GM13977 (cell line): ENCODE data around the gene WDR59.

Source experiments
- DNase-seq: peaks from one replicate; pipeline ENCODE4 v3.0.0; 2012; ENCODE audit warnings: low spot score
- in situ Hi-C: fragments of 300-500 bp; cut with MboI; formaldehyde crosslinking; loops from one replicate; pipeline ENCODE4 v1.12.0; 2022; ENCODE audit warnings: low sequenced_read_pairs, low pct_unique_long_range_greater_than_20kb, mixed read lengths, inconsistent platforms; ENCODE audit not compliant: unreplicated experiment
- TF ChIP-seq, protein P1 (sequence below): IDR thresholded peaks from 2 replicates; pipeline ENCODE4 v1.5.1; 2012; ENCODE audit warnings: mild to moderate bottlenecking, control low read depth; ENCODE audit not compliant: insufficient read depth; ENCODE audit errors: extremely low read depth, missing control alignments

The WDR59 gene

DNA sequence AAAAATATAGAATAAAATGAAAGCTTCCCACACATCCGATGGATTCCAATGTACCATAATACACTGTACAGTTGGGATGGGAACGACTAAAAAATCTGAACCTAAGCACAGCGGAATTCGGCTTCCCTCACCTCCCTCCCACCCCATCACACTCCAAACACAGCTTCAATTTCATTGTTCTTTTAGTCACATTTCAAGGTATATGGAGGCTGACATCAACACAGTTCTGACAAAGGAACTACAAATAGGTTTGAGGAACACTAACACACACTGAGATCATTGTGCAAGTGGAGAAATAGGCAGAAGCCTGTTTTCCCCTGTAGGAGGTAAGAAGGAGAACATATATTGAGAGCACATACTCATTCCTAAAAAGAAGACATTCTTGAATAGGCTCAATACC is 85.1 kb downstream of the WDR59 start:
- TF ChIP-seq, protein P1, sequence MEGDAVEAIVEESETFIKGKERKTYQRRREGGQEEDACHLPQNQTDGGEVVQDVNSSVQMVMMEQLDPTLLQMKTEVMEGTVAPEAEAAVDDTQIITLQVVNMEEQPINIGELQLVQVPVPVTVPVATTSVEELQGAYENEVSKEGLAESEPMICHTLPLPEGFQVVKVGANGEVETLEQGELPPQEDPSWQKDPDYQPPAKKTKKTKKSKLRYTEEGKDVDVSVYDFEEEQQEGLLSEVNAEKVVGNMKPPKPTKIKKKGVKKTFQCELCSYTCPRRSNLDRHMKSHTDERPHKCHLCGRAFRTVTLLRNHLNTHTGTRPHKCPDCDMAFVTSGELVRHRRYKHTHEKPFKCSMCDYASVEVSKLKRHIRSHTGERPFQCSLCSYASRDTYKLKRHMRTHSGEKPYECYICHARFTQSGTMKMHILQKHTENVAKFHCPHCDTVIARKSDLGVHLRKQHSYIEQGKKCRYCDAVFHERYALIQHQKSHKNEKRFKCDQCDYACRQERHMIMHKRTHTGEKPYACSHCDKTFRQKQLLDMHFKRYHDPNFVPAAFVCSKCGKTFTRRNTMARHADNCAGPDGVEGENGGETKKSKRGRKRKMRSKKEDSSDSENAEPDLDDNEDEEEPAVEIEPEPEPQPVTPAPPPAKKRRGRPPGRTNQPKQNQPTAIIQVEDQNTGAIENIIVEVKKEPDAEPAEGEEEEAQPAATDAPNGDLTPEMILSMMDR, result no peak
- in situ Hi-C loops, result no loop called here
- DNase-seq, result no peak

DNA sequence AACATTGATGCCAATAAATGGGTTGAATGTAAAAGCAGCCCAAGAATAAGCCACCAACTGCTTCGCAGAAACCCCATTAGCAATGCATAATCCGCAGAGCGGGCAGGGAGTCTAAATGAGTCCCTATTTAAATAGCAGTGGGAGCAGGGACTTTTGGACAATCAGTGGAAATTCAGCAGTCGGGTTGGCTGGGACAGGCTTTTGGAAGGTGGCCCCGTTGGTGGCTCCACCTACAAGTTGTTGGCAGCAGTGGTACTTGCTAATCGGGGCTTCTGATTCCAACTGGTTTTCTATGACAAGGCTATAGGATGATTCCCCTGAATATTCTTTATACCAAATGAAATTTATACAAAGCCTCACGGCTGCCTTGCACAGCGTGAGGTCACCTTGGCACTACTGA is 86.3 kb downstream of the WDR59 start:
- in situ Hi-C loops, result no loop called here
- DNase-seq, result no peak
- TF ChIP-seq, protein P1, result no peak

DNA sequence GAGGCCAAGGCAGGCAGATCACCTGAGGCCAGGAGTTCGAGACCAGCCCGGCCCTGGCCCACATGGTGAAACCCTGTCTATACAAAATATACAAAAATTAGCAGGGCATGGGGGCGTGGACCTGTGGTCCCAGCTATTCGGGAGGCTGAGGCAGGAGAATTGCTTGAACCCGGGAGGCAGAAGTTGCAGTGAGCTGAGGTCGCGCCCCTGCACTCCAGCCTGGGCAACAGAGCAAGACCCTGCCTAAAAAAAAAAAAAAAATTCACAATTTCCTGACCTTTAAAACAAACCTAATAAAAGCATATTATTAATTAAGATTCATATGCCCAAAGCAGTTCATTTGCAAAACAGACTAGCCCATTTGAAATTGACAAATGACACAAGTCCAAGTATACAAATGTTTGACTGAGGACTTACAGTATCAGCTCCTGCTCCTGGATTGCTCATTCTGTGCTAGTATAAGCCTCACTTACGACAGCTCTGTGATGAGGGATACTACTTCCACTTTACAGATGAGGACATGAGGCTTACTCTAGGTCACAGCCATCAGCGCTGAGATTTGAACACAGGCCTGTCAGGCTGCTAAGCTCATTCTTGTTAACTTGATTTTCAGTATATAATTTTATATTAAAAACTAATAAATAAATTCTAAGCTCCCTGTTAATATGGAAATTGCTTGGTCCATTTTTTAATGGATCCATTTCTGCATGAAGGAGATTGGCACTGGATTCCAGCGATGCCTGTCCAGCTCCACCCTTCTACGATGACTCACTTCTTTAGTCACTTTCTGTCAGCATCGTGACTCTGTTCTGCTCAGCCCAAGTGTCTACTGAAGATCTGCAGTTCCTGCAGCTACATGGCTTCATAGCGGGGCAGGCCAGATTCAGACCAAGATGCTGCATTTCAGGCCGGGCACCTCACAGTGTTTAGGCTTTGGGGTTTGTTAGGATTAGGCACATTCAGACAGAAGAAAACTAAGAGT is 88.2 kb downstream of the WDR59 start:
- no peak for DNase-seq
- TF ChIP-seq, protein P1, result no peak

DNA sequence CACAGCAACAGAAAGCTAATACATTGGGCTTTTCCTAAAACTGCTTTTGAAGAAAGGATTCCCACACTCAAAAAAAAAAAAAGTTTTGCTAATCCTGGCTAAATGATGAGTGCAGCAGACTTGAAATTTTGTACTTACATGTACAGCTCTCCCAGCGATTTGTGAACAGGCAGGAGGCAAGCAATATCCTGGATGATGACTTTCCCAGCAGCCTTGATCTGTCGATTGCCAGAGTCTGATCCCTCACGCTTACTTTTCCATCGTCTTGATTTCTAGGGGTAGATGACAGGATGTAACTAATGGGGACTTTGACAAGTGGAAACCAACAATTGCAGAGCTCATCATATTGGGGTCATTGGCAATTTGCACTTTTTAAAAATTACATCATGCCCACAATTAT is 91.4 kb downstream of the WDR59 start:
- TF ChIP-seq, protein P1, result no peak
- DNase-seq, result no peak

More for the DNA sequence above, 88.2 kb downstream of the WDR59 start:
- in situ Hi-C loops, result no loop called here

DNA sequence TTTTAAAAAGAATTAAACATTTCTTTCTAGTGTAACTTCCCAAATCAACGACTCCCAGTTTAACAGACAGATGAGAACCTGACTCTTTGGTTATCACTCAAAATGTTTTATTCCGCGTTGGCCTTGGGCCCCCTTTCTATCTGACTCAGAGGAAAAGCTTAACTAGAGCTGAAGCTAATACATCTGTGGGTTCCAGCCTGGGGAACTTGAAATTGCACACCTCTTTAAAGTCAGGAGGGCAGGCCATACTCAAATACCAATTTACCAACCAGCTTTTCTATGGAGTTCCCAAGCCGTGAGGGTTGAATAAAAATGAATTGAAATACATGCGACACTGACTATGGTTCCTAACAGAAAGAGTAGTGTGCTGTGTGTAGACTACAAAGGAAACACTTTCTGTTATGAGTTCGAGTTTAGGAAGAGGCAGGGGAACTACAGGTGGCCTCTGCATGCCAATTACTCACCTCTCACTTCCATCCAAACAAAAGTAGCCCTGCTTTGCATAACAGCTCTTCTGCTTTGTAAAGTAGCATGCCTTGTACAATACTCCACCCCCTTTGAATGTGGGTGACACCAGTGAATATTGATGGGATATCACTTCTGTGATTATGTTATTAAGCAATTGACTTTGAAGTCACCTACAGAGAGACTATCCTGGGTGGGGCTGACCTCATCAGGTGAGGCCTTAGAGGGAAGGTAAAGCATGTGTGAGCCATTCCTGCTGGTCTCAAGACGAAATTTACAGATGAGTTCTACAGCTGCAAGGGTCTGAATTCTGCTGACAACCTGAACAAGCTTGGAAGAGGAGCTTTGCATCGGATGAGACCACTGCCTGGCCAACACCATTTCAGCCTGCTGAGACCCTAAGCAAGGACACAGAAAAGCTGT is 92.1 kb downstream of the WDR59 start:
- in situ Hi-C loops, result no loop called here
- no peak for DNase-seq
- TF ChIP-seq, protein P1, result no peak

More for the DNA sequence above, 91.4 kb downstream of the WDR59 start:
- in situ Hi-C loops, result no loop called here

DNA sequence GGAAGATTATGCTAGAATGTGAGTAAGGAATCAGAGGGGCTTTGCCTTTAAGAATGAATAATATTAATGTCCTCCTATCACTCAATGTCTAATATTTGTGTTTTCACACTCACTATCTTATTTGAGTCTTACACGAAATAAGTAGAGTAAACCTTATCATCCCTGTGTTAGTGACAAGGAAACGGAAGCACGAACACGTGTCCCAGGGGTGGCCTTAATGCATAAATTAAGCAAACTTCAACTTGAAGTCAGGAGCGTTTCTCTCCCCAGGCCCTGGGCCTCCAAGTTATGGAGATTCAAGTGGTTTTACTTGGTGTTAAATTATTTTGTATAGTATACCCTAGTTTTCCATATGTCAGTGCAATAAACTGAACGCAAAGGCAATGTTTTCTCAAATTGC is 96.0 kb downstream of the WDR59 start:
- DNase-seq, result no peak
- in situ Hi-C loops, result no loop called here
- TF ChIP-seq, protein P1, result no peak
